COLO829 (cell line): ENCODE data around the gene CHPT1.
A peak's percentile ranks its signal among the peaks of the same experiment; 100 is the strongest.
"Not testable (repeated sequence)": the region's sequence is repeated elsewhere in the genome, so short reads cannot be mapped to it uniquely, and the experiment has no call there.

Experiments
- DNase-seq: peaks from one replicate; pipeline ENCODE4 v3.0.0; 2012; ENCODE audit warnings: low spot score

The CHPT1 gene

GRCh38 chr12:101697197-101697929 lies at the start of gene CHPT1:
CHPT1 (plus strand) TSS chr12:101697640; CDS start chr12:101697862, 222 bp downstream.
- peak; percentile 28 for DNase-seq

- DNase-seq = no peak
Measured at GRCh38 chr12:101647711-101648110, 49.7 kb upstream of the CHPT1 start.

- DNase-seq = no peak
Measured at GRCh38 chr12:101648195-101648594, 49.2 kb upstream of the CHPT1 start.

- DNase-seq = no peak
Measured at GRCh38 chr12:101650346-101651117, 46.9 kb upstream of the CHPT1 start.

- no peak for DNase-seq
Measured at GRCh38 chr12:101653030-101653429, 44.4 kb upstream of the CHPT1 start.

- DNase-seq = peak; percentile 84
Measured at GRCh38 chr12:101653503-101653902, 43.9 kb upstream of the CHPT1 start.

- DNase-seq = no peak
Measured at GRCh38 chr12:101654442-101654841, 43.0 kb upstream of the CHPT1 start.

- DNase-seq = no peak
Measured at GRCh38 chr12:101655393-101655792, 42.0 kb upstream of the CHPT1 start.

GRCh38 chr12:101660662-101661061 lies 36.8 kb upstream of the CHPT1 start:
- not testable (repeated sequence) for DNase-seq

GRCh38 chr12:101663298-101663697 lies 34.1 kb upstream of the CHPT1 start:
- DNase-seq = no peak

- no peak for DNase-seq
Measured at GRCh38 chr12:101664992-101665391, 32.4 kb upstream of the CHPT1 start.

- DNase-seq = no peak
Measured at GRCh38 chr12:101666052-101666728, 31.2 kb upstream of the CHPT1 start.

GRCh38 chr12:101667591-101667990 lies 29.8 kb upstream of the CHPT1 start:
- DNase-seq = peak; percentile 76

GRCh38 chr12:101670007-101670671 lies 27.3 kb upstream of the CHPT1 start:
- DNase-seq = peak; percentile 78

GRCh38 chr12:101671157-101671791 lies 26.2 kb upstream of the CHPT1 start:
- DNase-seq = no peak

- DNase-seq = no peak
Measured at GRCh38 chr12:101671833-101672232, 25.6 kb upstream of the CHPT1 start.

- DNase-seq = no peak
Measured at GRCh38 chr12:101675555-101675954, 21.9 kb upstream of the CHPT1 start.

- DNase-seq = not testable (repeated sequence)
Measured at GRCh38 chr12:101676497-101676896, 20.9 kb upstream of the CHPT1 start.

GRCh38 chr12:101678081-101678480 lies 19.4 kb upstream of the CHPT1 start:
- DNase-seq = no peak

GRCh38 chr12:101680240-101680639 lies 17.2 kb upstream of the CHPT1 start:
- DNase-seq = no peak

GRCh38 chr12:101680647-101681046 lies 16.8 kb upstream of the CHPT1 start:
- no peak for DNase-seq

- not testable (repeated sequence) for DNase-seq
Measured at GRCh38 chr12:101681627-101682026, 15.8 kb upstream of the CHPT1 start.
